ENCODE results near the gene RPSA.

DNA sequence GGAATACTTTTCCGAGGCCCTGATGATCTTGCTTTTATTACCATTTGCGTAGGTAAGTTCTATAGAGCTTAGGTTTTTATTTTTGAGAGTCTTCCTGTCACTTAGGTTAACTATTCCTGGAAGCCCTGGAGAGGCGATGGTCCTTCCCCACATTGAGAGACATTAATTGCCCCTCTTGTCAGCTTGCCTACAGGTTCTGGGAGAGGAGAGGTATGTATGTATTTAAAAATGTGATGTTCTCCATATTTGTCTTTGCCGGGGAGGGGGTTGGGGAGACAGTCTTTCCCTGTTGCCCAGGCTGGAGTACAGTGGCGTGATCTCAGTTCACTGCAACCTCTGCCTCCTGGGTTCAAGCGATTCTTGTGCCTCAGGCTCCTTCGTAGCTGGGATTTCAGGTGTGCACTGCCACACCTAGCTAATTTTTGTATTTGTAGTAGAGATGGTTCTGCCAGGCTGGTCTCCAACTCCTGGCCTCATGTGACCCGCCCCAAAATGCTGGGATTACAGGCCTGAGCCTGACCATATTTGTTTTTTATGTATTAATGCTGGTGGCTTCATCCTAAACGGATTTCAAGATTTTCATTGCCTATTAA lies 6.2 kb downstream of the RPSA start:
- TF ChIP-seq EZH2 (IDR thresholded peaks at IDR 0.05) (no peak), POLR2AphosphoS5 (IDR thresholded peaks at IDR 0.05; ENCODE audit: borderline replicate concordance, low read depth, low read length) (no peak), FOXP2 (optimal IDR thresholded peaks at IDR 0.05; ENCODE audit: control extremely low read depth, extremely low read length, insufficient read depth) (no peak)

Measured in SK-N-MC (cell line).